Measurements from ENCODE around the gene KCNMA1.

DNA sequence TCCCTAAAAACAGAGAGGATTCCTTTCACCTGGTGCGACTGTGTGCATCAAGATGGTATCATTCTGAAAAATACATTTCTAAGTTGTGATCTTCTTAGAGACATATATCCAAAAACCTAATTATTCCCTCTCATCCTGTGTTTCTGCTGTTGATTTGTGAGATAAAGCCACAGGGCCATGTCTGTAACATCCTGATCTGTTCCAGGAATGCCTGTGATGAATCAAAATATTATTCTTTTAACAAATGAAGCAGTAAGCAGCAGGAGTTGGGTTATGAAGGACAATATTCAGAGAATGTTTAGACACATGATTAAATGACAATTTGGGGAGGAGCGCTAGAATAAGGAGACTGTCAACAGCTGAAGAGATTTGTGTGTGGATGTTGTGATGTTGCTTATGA, 731.4 kb downstream of the KCNMA1 start:
- TF ChIP-seq, protein P1, sequence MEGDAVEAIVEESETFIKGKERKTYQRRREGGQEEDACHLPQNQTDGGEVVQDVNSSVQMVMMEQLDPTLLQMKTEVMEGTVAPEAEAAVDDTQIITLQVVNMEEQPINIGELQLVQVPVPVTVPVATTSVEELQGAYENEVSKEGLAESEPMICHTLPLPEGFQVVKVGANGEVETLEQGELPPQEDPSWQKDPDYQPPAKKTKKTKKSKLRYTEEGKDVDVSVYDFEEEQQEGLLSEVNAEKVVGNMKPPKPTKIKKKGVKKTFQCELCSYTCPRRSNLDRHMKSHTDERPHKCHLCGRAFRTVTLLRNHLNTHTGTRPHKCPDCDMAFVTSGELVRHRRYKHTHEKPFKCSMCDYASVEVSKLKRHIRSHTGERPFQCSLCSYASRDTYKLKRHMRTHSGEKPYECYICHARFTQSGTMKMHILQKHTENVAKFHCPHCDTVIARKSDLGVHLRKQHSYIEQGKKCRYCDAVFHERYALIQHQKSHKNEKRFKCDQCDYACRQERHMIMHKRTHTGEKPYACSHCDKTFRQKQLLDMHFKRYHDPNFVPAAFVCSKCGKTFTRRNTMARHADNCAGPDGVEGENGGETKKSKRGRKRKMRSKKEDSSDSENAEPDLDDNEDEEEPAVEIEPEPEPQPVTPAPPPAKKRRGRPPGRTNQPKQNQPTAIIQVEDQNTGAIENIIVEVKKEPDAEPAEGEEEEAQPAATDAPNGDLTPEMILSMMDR (conservative IDR thresholded peaks at IDR 0.05) = no peak
- no peak for TF ChIP-seq EZH2 (IDR thresholded peaks at IDR 0.05; ENCODE audit: low read depth)

Measured in PC-9 (cell line).